Measurements from ENCODE around the gene ERC1. TPM values are rescaled to one million over a fixed set of nuclear protein-coding genes. Genes with fewer than 3 reads are reported as not detected.
"Not testable (repeated sequence)": the region's sequence is repeated elsewhere in the genome, so short reads cannot be mapped to it uniquely, and the experiment has no call there.

Gene ERC1
- total RNA-seq, 1 experiment from 2014 or later = 55.1 TPM

GRCh38 chr12:1250641-1251040, 259.6 kb downstream of the ERC1 start:
- H3K36me3 Mint-ChIP-seq (ENCODE audit: insufficient read depth, unreplicated experiment) = peaks cover 17% of the 10 kb centered on the region
- TF ChIP-seq CTCF (IDR thresholded peaks at IDR 0.05; ENCODE audit: unreplicated experiment) = no peak
- no peaks in the 10 kb centered on the region for H3K4me1 Mint-ChIP-seq (ENCODE audit: insufficient read depth, unreplicated experiment)
- DNase-seq (ENCODE audit: unreplicated experiment) = no peak
- H3K4me3 Mint-ChIP-seq (ENCODE audit: unreplicated experiment) = no peak overlapping the region
- ChIA-PET CTCF (interaction anchor here (0.8 kb wide), 1 partner anchor 236 kb away, joined by 3 read pairs; no protein-coding TSS in a partner anchor), POLR2A (interaction anchor here (1.1 kb wide), 1 partner anchor 31 kb away, joined by 3 read pairs; no protein-coding TSS in a partner anchor)
- intact Hi-C loops (cut with micrococcal nuclease) = no loop called here
- no peak overlapping the region for H3K27ac Mint-ChIP-seq (ENCODE audit: low read depth, unreplicated experiment)
- no TSS peak for BruUV-seq (replicated peaks)
- no peaks in the 10 kb centered on the region for H3K9me3 Mint-ChIP-seq (ENCODE audit: unreplicated experiment)
- no peaks in the 10 kb centered on the region for H3K27me3 Mint-ChIP-seq (ENCODE audit: insufficient read depth, unreplicated experiment)

- CTCF ChIA-PET = interaction anchor here (0.9 kb wide), 1 partner anchor 135 kb away, joined by 3 read pairs; no protein-coding TSS in a partner anchor
- POLR2A ChIA-PET = no interaction called here
- H3K27ac Mint-ChIP-seq (ENCODE audit: low read depth, unreplicated experiment) = no peak overlapping the region
- no peak for TF ChIP-seq CTCF (IDR thresholded peaks at IDR 0.05; ENCODE audit: unreplicated experiment)
- H3K9me3 Mint-ChIP-seq (ENCODE audit: unreplicated experiment) = no peaks in the 10 kb centered on the region
- no peaks in the 10 kb centered on the region for H3K27me3 Mint-ChIP-seq (ENCODE audit: insufficient read depth, unreplicated experiment)
- no peak overlapping the region for H3K4me3 Mint-ChIP-seq (ENCODE audit: unreplicated experiment)
- intact Hi-C loops (cut with micrococcal nuclease) = no loop called here
- peaks cover 18% of the 10 kb centered on the region for H3K36me3 Mint-ChIP-seq (ENCODE audit: insufficient read depth, unreplicated experiment)
- BruUV-seq (replicated peaks) = no TSS peak
- no peaks in the 10 kb centered on the region for H3K4me1 Mint-ChIP-seq (ENCODE audit: insufficient read depth, unreplicated experiment)
- DNase-seq (ENCODE audit: unreplicated experiment) = no peak
Measured at GRCh38 chr12:1252758-1253157, 261.7 kb downstream of the ERC1 start.

GRCh38 chr12:1255125-1255524, 264.1 kb downstream of the ERC1 start:
- CTCF ChIA-PET; BruUV-seq (replicated peaks); H3K4me3 Mint-ChIP-seq (ENCODE audit: unreplicated experiment): not testable (repeated sequence)

GRCh38 chr12:1255854-1256253, 264.8 kb downstream of the ERC1 start:
- H3K9me3 Mint-ChIP-seq (ENCODE audit: unreplicated experiment); CTCF ChIA-PET; H3K27me3 Mint-ChIP-seq (ENCODE audit: insufficient read depth, unreplicated experiment); H3K36me3 Mint-ChIP-seq (ENCODE audit: insufficient read depth, unreplicated experiment); POLR2A ChIA-PET; BruUV-seq (replicated peaks); H3K4me3 Mint-ChIP-seq (ENCODE audit: unreplicated experiment); H3K4me1 Mint-ChIP-seq (ENCODE audit: insufficient read depth, unreplicated experiment); intact Hi-C loops (cut with micrococcal nuclease); DNase-seq (ENCODE audit: unreplicated experiment); H3K27ac Mint-ChIP-seq (ENCODE audit: low read depth, unreplicated experiment): not testable (repeated sequence)

More at GRCh38 chr12:1255125-1255524, 264.1 kb downstream of the ERC1 start:
- H3K36me3 Mint-ChIP-seq (ENCODE audit: insufficient read depth, unreplicated experiment) = peaks cover 15% of the 10 kb centered on the region
- H3K4me1 Mint-ChIP-seq (ENCODE audit: insufficient read depth, unreplicated experiment); H3K9me3 Mint-ChIP-seq (ENCODE audit: unreplicated experiment); H3K27ac Mint-ChIP-seq (ENCODE audit: low read depth, unreplicated experiment); H3K27me3 Mint-ChIP-seq (ENCODE audit: insufficient read depth, unreplicated experiment); DNase-seq (ENCODE audit: unreplicated experiment); intact Hi-C loops (cut with micrococcal nuclease); POLR2A ChIA-PET: not testable (repeated sequence)

GRCh38 chr12:1256285-1256684, 265.3 kb downstream of the ERC1 start:
- no peak for DNase-seq (ENCODE audit: unreplicated experiment)
- intact Hi-C loops (cut with micrococcal nuclease) = no loop called here
- Mint-ChIP-seq H3K4me3 (ENCODE audit: unreplicated experiment) (no peak overlapping the region), H3K27ac (ENCODE audit: low read depth, unreplicated experiment) (no peak overlapping the region), H3K36me3 (ENCODE audit: insufficient read depth, unreplicated experiment) (peaks cover 10% of the 10 kb centered on the region), H3K4me1 (ENCODE audit: insufficient read depth, unreplicated experiment) (peaks cover 6% of the 10 kb centered on the region), H3K9me3 (ENCODE audit: unreplicated experiment) (no peaks in the 10 kb centered on the region), H3K27me3 (ENCODE audit: insufficient read depth, unreplicated experiment) (no peaks in the 10 kb centered on the region)
- ChIA-PET POLR2A (no interaction called here), CTCF (interaction anchor here (0.6 kb wide), 1 partner anchor 65 kb away, joined by 3 read pairs; no protein-coding TSS in a partner anchor)
- BruUV-seq (replicated peaks) = no TSS peak
- TF ChIP-seq CTCF (IDR thresholded peaks at IDR 0.05; ENCODE audit: unreplicated experiment) = no peak
